Epithelial cell of esophagus (primary cell): ENCODE measurements around the gene MED13L.

Source experiments
- DNase-seq: peaks from one replicate; pipeline ENCODE4 v3.0.0; 2010; ENCODE audit warnings: low read depth
- H3K4me3 ChIP-seq: 2 replicates; pipeline ENCODE4 v1.5.1; 2011; ENCODE audit warnings: mild to moderate bottlenecking, low read length, control low read depth
- TF ChIP-seq, protein P1 (sequence below): IDR thresholded peaks from 2 replicates; pipeline ENCODE4 v1.5.1; 2011; ENCODE audit warnings: low read depth, mild to moderate bottlenecking, low read length, control low read depth, inconsistent platforms; ENCODE audit not compliant: insufficient read depth; ENCODE audit errors: missing control alignments

The MED13L gene

GRCh38 chr12:116313194-116313927 is 35.9 kb upstream of the MED13L start:
- TF ChIP-seq, protein P1, sequence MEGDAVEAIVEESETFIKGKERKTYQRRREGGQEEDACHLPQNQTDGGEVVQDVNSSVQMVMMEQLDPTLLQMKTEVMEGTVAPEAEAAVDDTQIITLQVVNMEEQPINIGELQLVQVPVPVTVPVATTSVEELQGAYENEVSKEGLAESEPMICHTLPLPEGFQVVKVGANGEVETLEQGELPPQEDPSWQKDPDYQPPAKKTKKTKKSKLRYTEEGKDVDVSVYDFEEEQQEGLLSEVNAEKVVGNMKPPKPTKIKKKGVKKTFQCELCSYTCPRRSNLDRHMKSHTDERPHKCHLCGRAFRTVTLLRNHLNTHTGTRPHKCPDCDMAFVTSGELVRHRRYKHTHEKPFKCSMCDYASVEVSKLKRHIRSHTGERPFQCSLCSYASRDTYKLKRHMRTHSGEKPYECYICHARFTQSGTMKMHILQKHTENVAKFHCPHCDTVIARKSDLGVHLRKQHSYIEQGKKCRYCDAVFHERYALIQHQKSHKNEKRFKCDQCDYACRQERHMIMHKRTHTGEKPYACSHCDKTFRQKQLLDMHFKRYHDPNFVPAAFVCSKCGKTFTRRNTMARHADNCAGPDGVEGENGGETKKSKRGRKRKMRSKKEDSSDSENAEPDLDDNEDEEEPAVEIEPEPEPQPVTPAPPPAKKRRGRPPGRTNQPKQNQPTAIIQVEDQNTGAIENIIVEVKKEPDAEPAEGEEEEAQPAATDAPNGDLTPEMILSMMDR = no peak
- DNase-seq = no peak
- no peak overlapping the region for H3K4me3 ChIP-seq

GRCh38 chr12:116310082-116310481 is 32.6 kb upstream of the MED13L start:
- no peak overlapping the region for H3K4me3 ChIP-seq
- TF ChIP-seq, protein P1 = no peak
- no peak for DNase-seq

- no peak for DNase-seq
- H3K4me3 ChIP-seq = no peak overlapping the region
- TF ChIP-seq, protein P1 = no peak
Observed at GRCh38 chr12:116309343-116309742, 31.9 kb upstream of the MED13L start.

GRCh38 chr12:116308647-116309046 is 31.2 kb upstream of the MED13L start:
- TF ChIP-seq, protein P1 = no peak
- no peak overlapping the region for H3K4me3 ChIP-seq
- DNase-seq = no peak

- DNase-seq = no peak
- no peak overlapping the region for H3K4me3 ChIP-seq
- TF ChIP-seq, protein P1 = no peak
Observed at GRCh38 chr12:116306968-116307367, 29.5 kb upstream of the MED13L start.

DNA sequence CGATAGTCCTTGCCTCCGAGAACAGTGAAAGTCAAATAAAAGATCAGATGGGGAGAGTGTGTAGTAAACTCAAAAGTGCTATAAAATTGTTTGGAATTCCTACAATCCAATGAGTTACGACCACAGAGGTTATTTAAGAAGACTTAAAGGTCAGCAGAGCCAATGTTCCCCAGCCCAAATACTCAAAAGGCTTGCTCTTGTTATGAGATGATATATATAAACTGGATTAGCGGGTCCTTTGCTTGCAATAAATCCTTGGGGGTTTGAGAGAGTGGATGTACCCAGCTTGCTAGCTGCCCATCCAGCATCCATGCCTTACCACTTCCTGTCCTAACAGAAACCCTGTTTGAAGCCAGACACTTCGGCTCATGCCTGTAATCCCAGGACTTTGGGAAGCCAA is 29.0 kb upstream of the MED13L start:
- DNase-seq = no peak
- TF ChIP-seq, protein P1 = no peak
- H3K4me3 ChIP-seq = no peak overlapping the region

- no peak overlapping the region for H3K4me3 ChIP-seq
- no peak for DNase-seq
Observed at GRCh38 chr12:116304621-116305020, 27.1 kb upstream of the MED13L start.

More at GRCh38 chr12:116304621-116305020, 27.1 kb upstream of the MED13L start:
- TF ChIP-seq, protein P1 = no peak
